OCI-LY1 (cell line): ENCODE results near the gene PRKCB.
A peak's percentile ranks its signal among the peaks of the same experiment; 100 is the strongest.

Experiments used
- H2AFZ ChIP-seq: fragments of 200-600 bp; sonication (generic), shearing (Covaris generic); 2 replicates; pipeline ENCODE4 v1.6.0; 2014; ENCODE audit warnings: antibody characterized with exemption, mild to moderate bottlenecking, low read length
- H3F3A ChIP-seq: fragments of 200-600 bp; sonication (generic), shearing (Covaris generic); 2 replicates; pipeline ENCODE4 v1.6.0; 2014; ENCODE audit warnings: mild to moderate bottlenecking, antibody characterized with exemption, low read length, moderate library complexity; ENCODE audit not compliant: insufficient read depth
- H3K27ac ChIP-seq: fragments of 200-600 bp; sonication (generic); 2 replicates; pipeline ENCODE4 v1.5.1; 2014; ENCODE audit warnings: low read length, mixed run types, mild to moderate bottlenecking, low read depth; ENCODE audit not compliant: poor library complexity, severe bottlenecking
- H3K27me3 ChIP-seq: fragments of 200-600 bp; sonication (generic); 2 replicates; pipeline ENCODE4 v1.6.0; 2014; ENCODE audit warnings: antibody characterized with exemption, mild to moderate bottlenecking, low read length, moderate library complexity; ENCODE audit not compliant: insufficient read depth
- H3K36me3 ChIP-seq: fragments of 200-600 bp; sonication (generic); 2 replicates; pipeline ENCODE4 v1.6.1; 2014; ENCODE audit warnings: mild to moderate bottlenecking, antibody characterized with exemption, low read length, moderate library complexity, mixed read lengths; ENCODE audit not compliant: insufficient read depth
- H3K4me1 ChIP-seq: fragments of 200-600 bp; sonication (generic); 2 replicates; pipeline ENCODE4 v1.5.1; 2014; ENCODE audit warnings: mild to moderate bottlenecking, low read length, moderate library complexity; ENCODE audit not compliant: insufficient read depth, severe bottlenecking
- H3K4me2 ChIP-seq: fragments of 200-600 bp; sonication (generic), shearing (Covaris generic); 2 replicates; pipeline ENCODE4 v1.6.1; 2014; ENCODE audit warnings: low read length
- H3K4me3 ChIP-seq: fragments of 200-600 bp; sonication (generic); 2 replicates; pipeline ENCODE4 v1.5.1; 2014; ENCODE audit warnings: low read length, low read depth, mild to moderate bottlenecking, mixed read lengths; ENCODE audit not compliant: poor library complexity, severe bottlenecking
- H3K79me2 ChIP-seq: fragments of 200-600 bp; shearing (Covaris generic); 2 replicates; pipeline ENCODE4 v1.6.1; 2016; ENCODE audit warnings: mixed run types, low read length, mixed read lengths; ENCODE audit not compliant: insufficient read depth
- H3K9ac ChIP-seq: fragments of 200-600 bp; sonication (generic), shearing (Covaris generic); 2 replicates; pipeline ENCODE4 v1.6.1; 2014; ENCODE audit warnings: mild to moderate bottlenecking, low read length, mixed read lengths
- H3K9me2 ChIP-seq: fragments of 200-600 bp; sonication (generic), shearing (Covaris generic); 2 replicates; pipeline ENCODE4 v1.6.1; 2014; ENCODE audit warnings: low read depth, mild to moderate bottlenecking, low read length, mixed read lengths
- H3K9me3 ChIP-seq: fragments of 200-600 bp; shearing (Covaris generic); 2 replicates; pipeline ENCODE4 v1.6.1; 2014; ENCODE audit warnings: low read length, mixed read lengths
- H4K20me1 ChIP-seq: fragments of 200-600 bp; sonication (generic), shearing (Covaris generic); 2 replicates; pipeline ENCODE4 v1.6.0; 2016; ENCODE audit warnings: mild to moderate bottlenecking, low read length; ENCODE audit not compliant: insufficient read depth
- EZH2 ChIP-seq: fragments of 200-600 bp; sonication (generic), shearing (Covaris generic); IDR thresholded peaks from 2 replicates; pipeline ENCODE4 v1.8.0; 2017; ENCODE audit warnings: borderline replicate concordance, mixed run types, mild to moderate bottlenecking, antibody characterized with exemption, low read length, moderate library complexity, mixed read lengths
- TF ChIP-seq, protein P1 (sequence below): fragments of 200-600 bp; sonication (generic), shearing (Covaris generic); IDR thresholded peaks from 2 replicates; pipeline ENCODE4 v1.5.1; 2017; ENCODE audit warnings: mild to moderate bottlenecking, antibody characterized with exemption, low read length, moderate library complexity, mixed read lengths

PRKCB gene

DNA sequence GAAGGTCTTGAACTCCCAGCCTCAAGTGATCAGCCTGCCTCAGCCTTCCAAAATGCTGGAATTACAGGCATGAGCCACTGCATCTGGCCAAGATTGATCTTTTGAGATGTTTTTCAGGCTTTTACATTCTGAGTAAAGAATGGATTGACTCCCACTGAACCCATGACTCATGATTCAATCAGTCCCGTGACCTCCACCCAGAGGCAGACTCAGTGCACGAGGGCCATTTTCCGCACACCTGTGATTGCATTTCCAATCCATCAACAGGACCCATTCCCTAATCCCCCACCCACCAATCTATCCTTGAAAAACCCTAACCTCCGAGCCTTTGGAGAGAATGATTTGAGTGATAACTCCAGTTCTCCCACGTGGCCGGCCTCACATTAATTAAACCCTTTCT is 40.4 kb upstream of the PRKCB start:
- no peak for TF ChIP-seq EZH2
- TF ChIP-seq, protein P1, sequence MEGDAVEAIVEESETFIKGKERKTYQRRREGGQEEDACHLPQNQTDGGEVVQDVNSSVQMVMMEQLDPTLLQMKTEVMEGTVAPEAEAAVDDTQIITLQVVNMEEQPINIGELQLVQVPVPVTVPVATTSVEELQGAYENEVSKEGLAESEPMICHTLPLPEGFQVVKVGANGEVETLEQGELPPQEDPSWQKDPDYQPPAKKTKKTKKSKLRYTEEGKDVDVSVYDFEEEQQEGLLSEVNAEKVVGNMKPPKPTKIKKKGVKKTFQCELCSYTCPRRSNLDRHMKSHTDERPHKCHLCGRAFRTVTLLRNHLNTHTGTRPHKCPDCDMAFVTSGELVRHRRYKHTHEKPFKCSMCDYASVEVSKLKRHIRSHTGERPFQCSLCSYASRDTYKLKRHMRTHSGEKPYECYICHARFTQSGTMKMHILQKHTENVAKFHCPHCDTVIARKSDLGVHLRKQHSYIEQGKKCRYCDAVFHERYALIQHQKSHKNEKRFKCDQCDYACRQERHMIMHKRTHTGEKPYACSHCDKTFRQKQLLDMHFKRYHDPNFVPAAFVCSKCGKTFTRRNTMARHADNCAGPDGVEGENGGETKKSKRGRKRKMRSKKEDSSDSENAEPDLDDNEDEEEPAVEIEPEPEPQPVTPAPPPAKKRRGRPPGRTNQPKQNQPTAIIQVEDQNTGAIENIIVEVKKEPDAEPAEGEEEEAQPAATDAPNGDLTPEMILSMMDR, result no peak
- no peaks in the 10 kb centered on the region for H3K79me2 ChIP-seq

DNA sequence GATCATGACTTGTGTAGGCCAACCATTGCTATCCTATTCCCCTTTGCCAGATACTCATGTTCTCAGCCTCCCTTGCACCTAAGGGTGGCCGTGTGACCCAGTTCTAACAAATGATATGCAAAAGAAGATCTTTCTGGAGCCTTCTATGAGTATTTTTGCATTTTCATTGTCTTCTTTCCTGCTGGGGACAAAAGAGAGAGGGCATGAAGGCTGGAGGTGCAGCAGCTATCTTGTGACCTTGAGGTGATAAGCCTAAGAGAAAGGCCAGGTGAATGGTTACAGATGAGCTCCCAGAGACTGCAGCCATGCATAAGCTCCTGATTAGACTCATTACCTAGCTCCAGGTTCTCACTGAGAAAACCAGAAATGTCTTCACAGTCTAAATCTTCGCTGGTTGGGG is 38.8 kb upstream of the PRKCB start:
- H3K27ac ChIP-seq, result no peak overlapping the region
- H3K9me3 ChIP-seq, result no peaks in the 10 kb centered on the region
- H2AFZ ChIP-seq, result no peak overlapping the region
- no peaks in the 10 kb centered on the region for H4K20me1 ChIP-seq
- no peaks in the 10 kb centered on the region for H3K9me2 ChIP-seq
- no peaks in the 10 kb centered on the region for H3F3A ChIP-seq
- no peaks in the 10 kb centered on the region for H3K79me2 ChIP-seq
- H3K9ac ChIP-seq, result no peak overlapping the region
- TF ChIP-seq, protein P1, result no peak
- TF ChIP-seq EZH2, result no peak
- no peak overlapping the region for H3K4me3 ChIP-seq
- H3K36me3 ChIP-seq, result no peaks in the 10 kb centered on the region
- H3K4me2 ChIP-seq, result no peak overlapping the region
- H3K4me1 ChIP-seq, result no peaks in the 10 kb centered on the region
- H3K27me3 ChIP-seq, result no peaks in the 10 kb centered on the region; the same call in 1 of the 2 replicates

More for the DNA sequence above, 40.4 kb upstream of the PRKCB start:
- Histone ChIP-seq H2AFZ (no peak overlapping the region), H3K4me3 (no peak overlapping the region), H3K9ac (no peak overlapping the region), H3K9me2 (no peaks in the 10 kb centered on the region), H4K20me1 (no peaks in the 10 kb centered on the region), H3K27ac (no peak overlapping the region), H3K9me3 (no peaks in the 10 kb centered on the region), H3F3A (no peaks in the 10 kb centered on the region), H3K36me3 (no peaks in the 10 kb centered on the region), H3K27me3 (no peaks in the 10 kb centered on the region; the same call in 1 of the 2 replicates), H3K4me1 (no peaks in the 10 kb centered on the region), H3K4me2 (no peak overlapping the region)

DNA sequence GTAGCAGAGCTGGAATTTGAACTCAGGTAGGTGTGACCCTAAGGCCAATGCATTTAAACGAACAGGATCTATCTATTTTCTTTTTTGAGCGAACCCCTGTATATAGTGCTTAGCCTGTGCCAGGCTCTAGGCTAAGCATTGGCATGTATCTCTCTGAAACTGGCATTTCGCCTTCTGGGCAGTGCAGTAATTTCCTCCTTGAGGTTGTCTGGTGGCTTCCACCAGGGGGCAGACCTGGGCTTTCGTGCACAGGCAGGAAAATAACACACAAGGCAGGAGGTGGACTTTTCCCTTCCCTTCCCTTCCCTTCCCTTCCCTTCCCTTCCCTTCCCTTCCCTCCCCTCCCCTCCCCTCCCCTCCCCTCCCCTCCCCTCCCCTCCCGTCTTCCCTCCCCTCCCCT is 34.4 kb upstream of the PRKCB start:
- H3K36me3 ChIP-seq, result no peaks in the 10 kb centered on the region
- H3K27ac ChIP-seq, result no peak overlapping the region
- no peak overlapping the region for H3K9ac ChIP-seq
- no peaks in the 10 kb centered on the region for H3K79me2 ChIP-seq
- H3K27me3 ChIP-seq, result no peaks in the 10 kb centered on the region; the same call in 1 of the 2 replicates
- H3K4me2 ChIP-seq, result no peak overlapping the region
- H4K20me1 ChIP-seq, result no peaks in the 10 kb centered on the region
- H2AFZ ChIP-seq, result no peak overlapping the region
- no peaks in the 10 kb centered on the region for H3F3A ChIP-seq
- no peak for TF ChIP-seq EZH2
- TF ChIP-seq, protein P1, result peak; percentile 62; the same call in 1 of the 2 replicates
- peaks cover 8% of the 10 kb centered on the region for H3K4me1 ChIP-seq
- H3K9me3 ChIP-seq, result no peaks in the 10 kb centered on the region
- no peak overlapping the region for H3K4me3 ChIP-seq
- no peaks in the 10 kb centered on the region for H3K9me2 ChIP-seq
